DOHH2 (cell line): Measurements from ENCODE around the gene TTC22.

Experiments used
- H3F3A ChIP-seq: fragments of 200-600 bp; sonication (generic), shearing (Covaris generic); 2 replicates; pipeline ENCODE4 v1.6.0; 2016; ENCODE audit warnings: antibody characterized with exemption, mild to moderate bottlenecking; ENCODE audit not compliant: control insufficient read depth, insufficient read depth
- H3K27ac ChIP-seq: fragments of 200-600 bp; sonication (generic); 2 replicates; pipeline ENCODE4 v1.5.1; 2014; ENCODE audit warnings: low read depth, mild to moderate bottlenecking, low read length, moderate library complexity
- H3K27me3 ChIP-seq: fragments of 200-600 bp; sonication (generic); 2 replicates; pipeline ENCODE4 v1.6.1; 2014; ENCODE audit warnings: mild to moderate bottlenecking, low read length, mixed read lengths; ENCODE audit not compliant: control insufficient read depth
- H3K36me3 ChIP-seq: fragments of 200-600 bp; sonication (generic); 2 replicates; pipeline ENCODE4 v1.6.1; 2014; ENCODE audit warnings: mild to moderate bottlenecking, low read length, moderate library complexity, mixed read lengths; ENCODE audit not compliant: control insufficient read depth
- H3K4me1 ChIP-seq: fragments of 200-600 bp; sonication (generic); 2 replicates; pipeline ENCODE4 v1.6.1; 2014; ENCODE audit warnings: mild to moderate bottlenecking, low read length, mixed read lengths; ENCODE audit not compliant: control insufficient read depth
- H3K4me2 ChIP-seq: fragments of 200-600 bp; sonication (generic); 2 replicates; pipeline ENCODE4 v1.6.0; 2014; ENCODE audit warnings: mild to moderate bottlenecking, low read length, moderate library complexity
- H3K4me3 ChIP-seq: fragments of 200-600 bp; sonication (generic); 2 replicates; pipeline ENCODE4 v1.5.1; 2014; ENCODE audit warnings: mild to moderate bottlenecking, low read length, mixed read lengths
- H3K79me2 ChIP-seq: fragments of 200-600 bp; sonication (generic); 2 replicates; pipeline ENCODE4 v1.6.1; 2014; ENCODE audit warnings: mild to moderate bottlenecking, low read length, mixed read lengths; ENCODE audit not compliant: control insufficient read depth
- H3K9me2 ChIP-seq: fragments of 200-600 bp; sonication (generic); replicated peaks from 2 replicates; pipeline ENCODE4 v1.6.1; 2014; ENCODE audit warnings: mild to moderate bottlenecking, low read length, mixed read lengths; ENCODE audit not compliant: control insufficient read depth
- H3K9me3 ChIP-seq: fragments of 200-600 bp; sonication (generic); 2 replicates; pipeline ENCODE4 v1.6.1; 2014; ENCODE audit warnings: antibody characterized with exemption, low read length, mixed read lengths; ENCODE audit not compliant: control insufficient read depth, insufficient read depth
- H4K20me1 ChIP-seq: fragments of 200-600 bp; sonication (generic); 2 replicates; pipeline ENCODE4 v1.6.0; 2014; ENCODE audit warnings: low read depth, mild to moderate bottlenecking, antibody characterized with exemption, low read length, moderate library complexity; ENCODE audit not compliant: control insufficient read depth, insufficient read depth
- CTCF ChIP-seq: fragments of 200-600 bp; sonication (generic); IDR thresholded peaks from one replicate; pipeline ENCODE4 v1.5.1; 2014; ENCODE audit warnings: antibody characterized with exemption, mild to moderate bottlenecking, low read depth, low read length; ENCODE audit not compliant: poor library complexity, severe bottlenecking
- EZH2phosphoT487 ChIP-seq: fragments of 200-600 bp; sonication (generic); IDR thresholded peaks from 2 replicates; pipeline ENCODE4 v1.6.1; 2017; ENCODE audit warnings: borderline replicate concordance, mild to moderate bottlenecking, antibody characterized with exemption, low read length, moderate library complexity, mixed read lengths

TTC22 gene

GRCh38 chr1:54805981-54806381 is 4.9 kb upstream of the TTC22 start:
- peaks cover 2% of the 10 kb centered on the region; the same call in 1 of the 2 replicates for H3K27me3 ChIP-seq
- no peaks in the 10 kb centered on the region; the same call in 1 of the 2 replicates for H4K20me1 ChIP-seq
- no peak overlapping the region for H3K27ac ChIP-seq
- H3K79me2 ChIP-seq = no peaks in the 10 kb centered on the region
- no peak for TF ChIP-seq EZH2phosphoT487
- TF ChIP-seq CTCF = no peak
- H3K4me1 ChIP-seq = peaks cover 5% of the 10 kb centered on the region
- no peak overlapping the region for H3K4me3 ChIP-seq
- no peaks in the 10 kb centered on the region for H3K9me3 ChIP-seq
- no peak overlapping the region for H3K4me2 ChIP-seq
- H3F3A ChIP-seq = no peaks in the 10 kb centered on the region
- no peaks in the 10 kb centered on the region for H3K9me2 ChIP-seq
- no peaks in the 10 kb centered on the region for H3K36me3 ChIP-seq

DNA sequence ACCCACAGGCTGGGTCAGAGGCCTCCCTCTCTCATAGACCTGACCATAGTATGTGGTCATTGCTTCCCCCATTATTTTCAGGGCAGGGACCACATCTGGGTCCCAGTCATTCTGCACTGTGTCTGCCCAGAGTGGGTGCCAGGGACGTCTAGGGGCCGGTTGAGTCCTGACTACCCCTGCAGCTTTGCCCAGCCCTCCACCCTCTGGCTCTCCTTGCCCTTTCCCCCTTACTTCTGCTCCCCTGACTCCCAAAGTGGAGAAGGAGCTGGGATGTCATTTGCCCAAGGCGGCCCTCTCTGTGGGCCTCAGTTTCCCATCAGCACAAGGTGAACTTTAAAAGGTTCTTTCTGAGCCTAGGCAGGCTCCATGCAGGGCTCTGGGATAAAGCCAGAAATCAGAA is 4.3 kb upstream of the TTC22 start:
- no peaks in the 10 kb centered on the region; the same call in 1 of the 2 replicates for H4K20me1 ChIP-seq
- no peaks in the 10 kb centered on the region for H3K36me3 ChIP-seq
- H3K27ac ChIP-seq = no peak overlapping the region
- no peaks in the 10 kb centered on the region for H3K9me2 ChIP-seq
- no peaks in the 10 kb centered on the region for H3K79me2 ChIP-seq
- H3F3A ChIP-seq = no peaks in the 10 kb centered on the region
- no peak overlapping the region for H3K4me3 ChIP-seq
- H3K9me3 ChIP-seq = no peaks in the 10 kb centered on the region
- no peak overlapping the region for H3K4me2 ChIP-seq
- H3K4me1 ChIP-seq = peaks cover 5% of the 10 kb centered on the region
- peaks cover 2% of the 10 kb centered on the region; the same call in 1 of the 2 replicates for H3K27me3 ChIP-seq
- TF ChIP-seq CTCF (no peak), EZH2phosphoT487 (no peak)

GRCh38 chr1:54804471-54805132 is 3.5 kb upstream of the TTC22 start:
- H3K36me3 ChIP-seq = no peaks in the 10 kb centered on the region
- H3K4me1 ChIP-seq = peaks cover 5% of the 10 kb centered on the region
- no peaks in the 10 kb centered on the region for H3K79me2 ChIP-seq
- peaks cover 2% of the 10 kb centered on the region; the same call in 1 of the 2 replicates for H3K27me3 ChIP-seq
- H3K4me3 ChIP-seq = no peak overlapping the region
- H3K4me2 ChIP-seq = no peak overlapping the region
- no peaks in the 10 kb centered on the region for H3K9me2 ChIP-seq
- H4K20me1 ChIP-seq = no peaks in the 10 kb centered on the region; the same call in 1 of the 2 replicates
- no peak for TF ChIP-seq CTCF
- TF ChIP-seq EZH2phosphoT487 = no peak
- no peaks in the 10 kb centered on the region for H3F3A ChIP-seq
- H3K9me3 ChIP-seq = no peaks in the 10 kb centered on the region
- H3K27ac ChIP-seq = no peak overlapping the region
